ENCODE measurements around the gene EMID1. TPM values are rescaled to one million over a fixed set of nuclear protein-coding genes. Genes with fewer than 3 reads are reported as not detected.

EMID1 gene
- total and polyA plus RNA-seq, 8 donors: 10.5 to 110 (median 85.9) TPM

DNA sequence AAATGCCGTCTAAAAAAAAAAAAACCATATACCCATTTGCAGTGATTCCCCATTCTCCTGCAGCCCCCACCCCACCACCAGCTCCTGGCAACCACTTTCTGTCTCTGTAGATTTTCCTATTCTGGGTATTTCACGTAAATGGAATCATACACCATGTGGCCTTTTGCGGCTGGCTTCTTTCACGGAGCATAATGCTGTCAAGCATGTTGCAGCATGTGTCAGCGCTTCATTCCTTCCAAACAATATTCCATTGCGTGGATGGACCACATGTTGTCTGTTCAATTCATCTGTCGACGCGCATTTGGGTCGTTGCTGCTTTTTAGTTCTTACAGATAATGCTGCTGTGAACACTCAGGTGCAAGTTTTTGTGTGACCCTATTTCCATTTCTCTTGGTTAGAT is 14.8 kb upstream of the EMID1 start:
- no peaks in the 10 kb centered on the region for H3K4me1 ChIP-seq
- no peak overlapping the region for H3K4me3 ChIP-seq
- H3K9me3 ChIP-seq: no peaks in the 10 kb centered on the region
- H3K36me3 ChIP-seq: no peaks in the 10 kb centered on the region
- intact Hi-C loops (cut with DNase I): no loop called here
- no peaks in the 10 kb centered on the region for H3K27me3 ChIP-seq
- DNase-seq (peak in 1 of 4 donors; percentile 13), ATAC-seq (no peak)
- no peak overlapping the region for H3K27ac ChIP-seq
- TF ChIP-seq, protein P1, sequence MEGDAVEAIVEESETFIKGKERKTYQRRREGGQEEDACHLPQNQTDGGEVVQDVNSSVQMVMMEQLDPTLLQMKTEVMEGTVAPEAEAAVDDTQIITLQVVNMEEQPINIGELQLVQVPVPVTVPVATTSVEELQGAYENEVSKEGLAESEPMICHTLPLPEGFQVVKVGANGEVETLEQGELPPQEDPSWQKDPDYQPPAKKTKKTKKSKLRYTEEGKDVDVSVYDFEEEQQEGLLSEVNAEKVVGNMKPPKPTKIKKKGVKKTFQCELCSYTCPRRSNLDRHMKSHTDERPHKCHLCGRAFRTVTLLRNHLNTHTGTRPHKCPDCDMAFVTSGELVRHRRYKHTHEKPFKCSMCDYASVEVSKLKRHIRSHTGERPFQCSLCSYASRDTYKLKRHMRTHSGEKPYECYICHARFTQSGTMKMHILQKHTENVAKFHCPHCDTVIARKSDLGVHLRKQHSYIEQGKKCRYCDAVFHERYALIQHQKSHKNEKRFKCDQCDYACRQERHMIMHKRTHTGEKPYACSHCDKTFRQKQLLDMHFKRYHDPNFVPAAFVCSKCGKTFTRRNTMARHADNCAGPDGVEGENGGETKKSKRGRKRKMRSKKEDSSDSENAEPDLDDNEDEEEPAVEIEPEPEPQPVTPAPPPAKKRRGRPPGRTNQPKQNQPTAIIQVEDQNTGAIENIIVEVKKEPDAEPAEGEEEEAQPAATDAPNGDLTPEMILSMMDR (IDR thresholded peaks at IDR 0.05): no peak

DNA sequence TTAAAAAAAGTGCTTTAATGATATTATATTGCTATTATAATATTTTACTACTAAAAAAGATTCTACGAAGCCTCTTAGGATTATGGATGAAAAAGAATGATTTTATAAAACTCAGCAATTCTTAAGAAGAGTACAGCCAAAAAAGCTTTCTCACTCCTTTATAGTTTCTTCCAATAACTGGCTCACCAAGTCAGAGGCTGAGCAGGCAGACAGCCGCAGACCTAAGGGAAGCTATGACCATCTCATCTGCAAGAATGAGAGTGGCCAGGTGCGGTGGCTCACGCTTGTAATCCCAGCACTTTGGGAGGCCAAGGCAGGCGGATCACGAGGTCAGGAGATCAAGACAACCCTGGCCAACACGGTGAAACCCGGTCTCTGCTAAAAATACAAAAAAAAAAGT is 12.7 kb upstream of the EMID1 start:
- peak in 1 of 4 donors; percentile 15 for DNase-seq
- TF ChIP-seq, protein P1 (IDR thresholded peaks at IDR 0.05): no peak
- H3K9me3 ChIP-seq: no peaks in the 10 kb centered on the region
- H3K4me1 ChIP-seq: no peaks in the 10 kb centered on the region
- H3K27ac ChIP-seq: no peak overlapping the region
- no peak for ATAC-seq
- no peak overlapping the region for H3K4me3 ChIP-seq
- intact Hi-C loops (cut with DNase I): no loop called here
- no peaks in the 10 kb centered on the region for H3K27me3 ChIP-seq
- H3K36me3 ChIP-seq: no peaks in the 10 kb centered on the region

DNA sequence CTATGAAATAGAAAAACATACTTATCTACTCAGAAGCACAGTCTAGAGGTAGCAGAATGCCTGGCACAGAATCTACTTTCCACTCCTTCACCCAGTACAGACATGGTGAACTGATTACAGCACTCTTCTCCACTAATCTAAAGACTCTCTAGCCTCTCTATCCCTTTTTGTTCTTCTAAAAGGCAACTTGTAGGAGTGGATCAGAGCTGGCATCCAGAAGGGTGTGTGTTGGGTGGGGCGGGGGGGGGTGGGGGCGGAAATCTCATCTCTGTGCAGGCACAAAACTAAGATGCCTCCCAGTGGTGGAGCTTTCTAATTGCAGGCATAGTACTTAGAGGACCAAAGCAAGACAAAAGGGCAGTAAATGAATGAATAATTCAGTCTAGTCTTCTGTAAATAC is 11.5 kb upstream of the EMID1 start:
- intact Hi-C loops (cut with DNase I): no loop called here
- ATAC-seq: no peak
- TF ChIP-seq, protein P1 (IDR thresholded peaks at IDR 0.05): no peak

DNA sequence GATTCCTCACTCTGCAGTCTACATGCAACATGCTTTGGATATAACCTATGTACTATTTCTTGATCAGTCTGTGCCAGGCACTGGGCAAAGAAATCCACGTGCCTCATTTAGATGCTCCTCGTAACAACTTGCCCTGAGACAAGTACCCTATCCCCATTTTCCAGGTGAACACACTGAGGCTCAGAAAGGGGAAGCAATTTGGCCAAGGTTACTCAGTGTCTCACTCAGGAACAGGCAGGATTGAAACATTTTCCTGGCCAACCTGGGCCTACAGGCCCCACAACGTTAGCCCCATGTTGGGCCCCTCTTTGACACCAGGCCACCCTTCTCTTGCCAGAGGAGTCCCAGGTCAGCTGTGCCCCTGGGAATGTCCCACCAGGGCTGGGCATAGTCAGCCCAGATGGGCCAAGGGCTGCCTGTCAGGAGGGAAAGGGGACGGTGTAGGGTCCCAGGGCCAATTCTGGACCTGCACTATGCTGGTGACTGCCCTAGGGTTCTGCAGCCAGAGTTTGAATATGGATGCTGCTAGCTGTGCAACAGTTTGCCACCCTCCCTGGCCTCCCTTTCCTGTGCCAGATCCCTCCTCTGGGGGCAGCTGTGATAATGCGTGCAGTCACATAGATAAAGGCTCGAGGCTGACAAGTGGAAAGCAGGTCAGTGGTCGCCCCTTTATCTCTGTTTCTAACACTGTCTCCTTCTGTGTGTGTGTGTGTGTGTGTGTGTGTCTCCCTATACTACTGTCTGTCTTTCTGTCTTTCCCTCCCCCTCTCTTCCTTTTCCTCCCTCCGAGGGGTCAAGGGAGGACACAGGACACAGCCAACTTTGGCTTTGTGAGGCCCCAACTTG is 10.4 kb upstream of the EMID1 start:
- no peak overlapping the region for H3K4me3 ChIP-seq
- no peak overlapping the region for H3K27ac ChIP-seq

More for the DNA sequence above, 11.5 kb upstream of the EMID1 start:
- Histone ChIP-seq H3K9me3 (no peaks in the 10 kb centered on the region), H3K27me3 (no peaks in the 10 kb centered on the region), H3K27ac (no peak overlapping the region), H3K36me3 (no peaks in the 10 kb centered on the region), H3K4me3 (no peak overlapping the region), H3K4me1 (no peaks in the 10 kb centered on the region)
- DNase-seq: no peak

More for the DNA sequence above, 10.4 kb upstream of the EMID1 start:
- H3K9me3 ChIP-seq: no peaks in the 10 kb centered on the region
- no peaks in the 10 kb centered on the region for H3K4me1 ChIP-seq
- TF ChIP-seq, protein P1 (IDR thresholded peaks at IDR 0.05): no peak
- ATAC-seq (no peak), DNase-seq (peak in 1 of 4 donors; percentile 18)
- no peaks in the 10 kb centered on the region for H3K36me3 ChIP-seq
- intact Hi-C loops (cut with DNase I): no loop called here
- no peaks in the 10 kb centered on the region for H3K27me3 ChIP-seq
